GM23248 (cell line): ENCODE measurements around the gene UPF2. TPM values are rescaled to one million over a fixed set of nuclear protein-coding genes. Genes with fewer than 3 reads are reported as not detected.

Experiments
- DNase-seq: peaks from one replicate; pipeline ENCODE4 v3.0.0-alpha.2; 2015
- H2AFZ ChIP-seq: fragments of 200-600 bp; sonication (generic); 2 replicates; pipeline ENCODE4 v1.6.1; 2016; ENCODE audit warnings: antibody characterized with exemption
- H3F3A ChIP-seq: fragments of 200-600 bp; sonication (generic); 2 replicates; pipeline ENCODE4 v1.6.1; 2016; ENCODE audit warnings: mild to moderate bottlenecking, antibody characterized with exemption, mixed run types; ENCODE audit not compliant: insufficient read depth
- H3K27ac ChIP-seq: fragments of 200-600 bp; sonication (generic); 2 replicates; pipeline ENCODE4 v1.5.1; 2016; ENCODE audit warnings: mild to moderate bottlenecking
- H3K27me3 ChIP-seq: fragments of 200-600 bp; sonication (generic); replicated peaks from 2 replicates; pipeline ENCODE4 v1.6.1; 2016; ENCODE audit warnings: mild to moderate bottlenecking; ENCODE audit not compliant: insufficient read depth
- H3K36me3 ChIP-seq: fragments of 200-600 bp; sonication (generic); 2 replicates; pipeline ENCODE4 v1.6.1; 2016; ENCODE audit warnings: low read depth, mild to moderate bottlenecking
- H3K4me1 ChIP-seq: fragments of 200-600 bp; sonication (generic); 2 replicates; pipeline ENCODE4 v1.6.1; 2016; ENCODE audit warnings: mild to moderate bottlenecking; ENCODE audit not compliant: insufficient read depth
- H3K4me2 ChIP-seq: fragments of 200-600 bp; sonication (generic); one replicate; pipeline ENCODE4 v1.6.1; 2016; ENCODE audit warnings: mild to moderate bottlenecking; ENCODE audit not compliant: unreplicated experiment
- H3K4me3 ChIP-seq: fragments of 200-600 bp; sonication (generic); 2 replicates; pipeline ENCODE4 v1.5.1; 2016; ENCODE audit warnings: mild to moderate bottlenecking
- H3K79me2 ChIP-seq: fragments of 200-600 bp; sonication (generic); 2 replicates; pipeline ENCODE4 v1.6.1; 2016; ENCODE audit warnings: mild to moderate bottlenecking; ENCODE audit not compliant: insufficient read depth
- H3K9ac ChIP-seq: fragments of 200-600 bp; sonication (generic); 2 replicates; pipeline ENCODE4 v1.6.1; 2016; ENCODE audit warnings: mild to moderate bottlenecking
- H3K9me2 ChIP-seq: fragments of 200-600 bp; sonication (generic); 2 replicates; pipeline ENCODE4 v1.6.1; 2016; ENCODE audit warnings: mixed run types, mild to moderate bottlenecking, moderate library complexity; ENCODE audit not compliant: insufficient read depth
- H3K9me3 ChIP-seq: fragments of 200-600 bp; sonication (generic); one replicate; pipeline ENCODE4 v1.6.1; 2017; ENCODE audit warnings: low read depth
- H4K20me1 ChIP-seq: fragments of 200-600 bp; sonication (generic); 2 replicates; pipeline ENCODE4 v1.6.0; 2016; ENCODE audit not compliant: insufficient read depth
- EZH2 ChIP-seq: fragments of 200-600 bp; sonication (generic); IDR thresholded peaks from 2 replicates; pipeline ENCODE4 v1.6.1; 2018; ENCODE audit warnings: antibody characterized with exemption, mild to moderate bottlenecking; ENCODE audit not compliant: insufficient read depth, poor library complexity, severe bottlenecking
- EZH2phosphoT487 ChIP-seq: fragments of 200-600 bp; sonication (generic); IDR thresholded peaks from 2 replicates; pipeline ENCODE4 v1.6.1; 2018; ENCODE audit warnings: antibody characterized with exemption, moderate library complexity, mild to moderate bottlenecking, low read depth; ENCODE audit not compliant: insufficient read depth
- WGBS, 2 experiments: methylation state at CpG; one replicate each; pipeline ENCODE4 v1.1.6; 2015 to 2017; ENCODE audit warnings: low lambda C conversion rate in 2 of 2, low coverage in 1 of 2; ENCODE audit errors: missing lambda C conversion rate in 2 of 2; 5-methylcytosine and 5-hydroxymethylcytosine counted together
- in situ Hi-C: fragments of 300-500 bp; cut with MboI; formaldehyde crosslinking; loops from 2 replicates; pipeline ENCODE4 v1.15.0; 2020
- polyA plus RNA-seq: library from polyadenylated mRNA; unstranded; fragments of >200 nt; fragmentation: Nextera tagmentation; extraction: Ambion mirVana; gene quantifications from 2 replicates; pipeline ENCODE4 v1.2.1, GENCODE V29; 2016
- total RNA-seq: library from RNA; depleted of rRNA; stranded (reverse); fragments of >200 nt; shearing (Covaris generic); gene quantifications from 2 replicates; pipeline ENCODE4 v1.2.3, GENCODE V29; 2014

The UPF2 gene
- total and polyA plus RNA-seq, 2 experiments from 2014 or later: 12.7 to 14.1 TPM

DNA sequence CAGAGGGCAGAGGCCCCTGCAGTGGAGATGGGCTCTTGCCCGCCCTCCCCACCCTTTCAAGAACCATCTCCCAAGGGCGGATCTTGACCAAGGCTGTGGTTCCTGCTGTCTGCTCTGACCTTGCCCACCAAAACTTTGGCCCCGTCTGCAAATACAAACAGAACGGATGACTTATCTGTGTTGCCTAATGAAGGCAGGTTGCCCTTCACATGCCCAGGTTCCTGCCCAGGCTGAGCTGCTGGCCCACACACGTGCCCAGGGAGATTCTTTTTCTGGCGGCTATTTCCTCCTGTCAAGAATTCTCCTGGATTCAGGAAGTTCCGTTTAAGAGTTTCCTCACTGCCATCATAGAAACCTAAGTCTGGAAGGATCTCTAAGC lies 141.2 kb downstream of the UPF2 start:
- Histone ChIP-seq H3K36me3 (no peaks in the 10 kb centered on the region), H3F3A (no peaks in the 10 kb centered on the region), H4K20me1 (no peaks in the 10 kb centered on the region), H3K79me2 (no peaks in the 10 kb centered on the region), H3K4me3 (no peak overlapping the region), H3K9me2 (no peaks in the 10 kb centered on the region), H3K4me2 (no peak overlapping the region), H3K27ac (no peak overlapping the region), H3K27me3 (no peaks in the 10 kb centered on the region), H2AFZ (no peak overlapping the region), H3K9ac (no peak overlapping the region), H3K9me3 (no peaks in the 10 kb centered on the region), H3K4me1 (no peaks in the 10 kb centered on the region)
- WGBS, 2 experiments: 46 to 53% methylated on average over 7 of the region's 7 CpGs
- TF ChIP-seq EZH2 (no peak), EZH2phosphoT487 (no peak)
- no peak for DNase-seq
- in situ Hi-C loops: no loop called here

DNA sequence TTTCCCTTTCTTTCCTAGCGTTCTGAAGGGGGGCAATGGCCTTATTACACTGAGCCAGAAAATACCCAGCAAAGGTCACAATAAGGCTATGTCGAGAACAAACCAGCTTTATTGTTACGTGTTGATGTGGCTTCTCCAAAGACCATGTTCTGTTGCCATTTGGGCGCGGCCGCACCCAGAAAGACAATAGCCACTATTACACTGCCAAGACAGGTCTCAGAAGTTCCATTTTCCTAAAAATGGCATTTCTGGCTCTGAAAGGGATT lies 141.6 kb downstream of the UPF2 start:
- Histone ChIP-seq H3K9me3 (no peaks in the 10 kb centered on the region), H3K27ac (no peak overlapping the region), H3K4me1 (no peaks in the 10 kb centered on the region), H2AFZ (no peak overlapping the region), H3F3A (no peaks in the 10 kb centered on the region), H3K36me3 (no peaks in the 10 kb centered on the region), H3K4me3 (no peak overlapping the region), H3K27me3 (no peaks in the 10 kb centered on the region), H3K79me2 (no peaks in the 10 kb centered on the region), H4K20me1 (no peaks in the 10 kb centered on the region), H3K9ac (no peak overlapping the region), H3K4me2 (no peak overlapping the region), H3K9me2 (no peaks in the 10 kb centered on the region)
- WGBS, 2 experiments: 78 to 92% methylated on average over 6 of the region's 6 CpGs
- DNase-seq: no peak
- TF ChIP-seq EZH2 (no peak), EZH2phosphoT487 (no peak)
- in situ Hi-C loops: no loop called here

DNA sequence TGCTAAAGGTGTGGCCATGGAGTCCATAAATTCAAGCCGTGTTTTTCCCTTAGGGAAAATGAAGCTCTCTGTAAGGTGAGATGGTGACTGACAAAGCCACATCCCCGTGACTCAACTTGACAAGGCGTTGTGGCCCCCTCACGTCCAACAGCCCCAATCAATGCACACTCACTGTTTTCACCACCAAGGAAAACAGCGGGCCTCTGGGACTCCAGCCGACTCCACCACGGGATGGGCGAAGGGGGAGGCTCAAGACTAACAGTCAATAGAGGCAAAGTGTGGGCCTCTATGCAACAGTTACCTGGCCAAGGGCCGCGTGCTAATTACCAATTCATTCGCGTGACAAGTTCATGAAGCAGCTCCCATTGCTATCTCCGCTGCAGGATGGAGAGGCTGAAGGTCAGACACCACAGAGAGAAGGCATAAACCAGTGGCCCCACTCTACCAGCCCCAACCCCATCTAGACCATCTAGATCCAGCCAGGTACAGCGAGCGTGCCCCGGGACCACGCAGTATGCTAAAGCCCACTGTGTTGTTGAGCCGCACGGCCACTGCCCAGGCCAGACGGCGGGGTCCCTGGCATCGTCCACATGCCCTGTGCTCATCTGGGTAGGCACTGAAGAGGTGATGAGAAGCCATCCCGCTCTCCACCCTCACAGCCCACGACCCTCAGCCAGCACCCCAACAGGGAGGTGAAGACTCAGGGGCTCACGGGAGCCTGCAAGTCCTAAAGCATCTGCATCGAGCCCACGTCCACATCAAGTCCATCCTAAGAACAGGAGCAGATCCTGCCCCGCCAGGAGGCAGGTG lies 143.3 kb downstream of the UPF2 start:
- H3K4me3 ChIP-seq: no peak overlapping the region
- H3K4me2 ChIP-seq: no peak overlapping the region
- H3K9ac ChIP-seq: no peak overlapping the region
- TF ChIP-seq EZH2: no peak
- no peak for TF ChIP-seq EZH2phosphoT487
- H3K36me3 ChIP-seq: no peaks in the 10 kb centered on the region
- H3K4me1 ChIP-seq: no peaks in the 10 kb centered on the region
- H3K79me2 ChIP-seq: no peaks in the 10 kb centered on the region
- no peak overlapping the region for H3K27ac ChIP-seq
- no peak overlapping the region for H2AFZ ChIP-seq
- H3K27me3 ChIP-seq: no peaks in the 10 kb centered on the region
- WGBS, 2 experiments: 86% methylated on average over 28 of the region's 28 CpGs
- H4K20me1 ChIP-seq: no peaks in the 10 kb centered on the region
- H3F3A ChIP-seq: no peaks in the 10 kb centered on the region
- no peaks in the 10 kb centered on the region for H3K9me2 ChIP-seq
- H3K9me3 ChIP-seq: no peaks in the 10 kb centered on the region
- DNase-seq: no peak
- in situ Hi-C loops: no loop called here

DNA sequence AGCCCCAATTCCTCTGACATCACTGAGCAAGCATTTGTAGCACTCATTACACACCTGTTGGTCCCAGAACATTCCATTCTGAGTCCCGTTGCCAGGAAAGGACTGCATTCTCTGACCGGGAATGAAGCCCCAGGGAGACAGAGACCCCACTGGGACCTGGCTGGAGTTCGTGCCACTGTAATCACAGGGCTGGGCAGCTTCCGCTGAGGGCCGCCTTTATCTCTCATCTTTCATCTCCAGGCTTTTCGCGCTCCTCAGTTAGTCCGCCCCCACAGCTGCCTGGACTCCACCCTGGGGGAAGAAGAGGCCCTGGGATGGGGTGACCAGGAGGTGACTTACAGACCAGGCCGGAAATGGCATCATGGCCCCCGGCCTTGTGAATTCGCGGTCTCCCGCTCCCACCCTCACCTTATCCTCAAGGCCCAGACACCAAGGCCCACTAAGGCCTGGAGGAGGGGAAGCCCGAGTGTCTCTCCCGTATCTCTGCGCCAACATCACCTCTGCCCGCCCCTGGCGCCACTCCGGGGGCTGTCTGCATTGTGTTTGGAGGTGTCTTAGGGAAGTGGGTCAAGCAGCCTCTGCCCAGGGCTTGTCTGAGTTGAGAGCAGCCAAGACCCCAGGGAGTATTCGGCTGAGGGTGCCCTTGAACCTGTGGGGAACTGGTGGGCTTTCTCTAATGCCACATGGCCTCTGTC lies 144.1 kb downstream of the UPF2 start:
- in situ Hi-C loops: no loop called here
- Histone ChIP-seq H3F3A (no peaks in the 10 kb centered on the region), H3K9me3 (no peaks in the 10 kb centered on the region), H4K20me1 (no peaks in the 10 kb centered on the region), H3K79me2 (no peaks in the 10 kb centered on the region), H3K9me2 (no peaks in the 10 kb centered on the region), H3K4me2 (no peak overlapping the region), H3K4me3 (no peak overlapping the region), H3K27me3 (no peaks in the 10 kb centered on the region), H3K27ac (no peak overlapping the region), H2AFZ (no peak overlapping the region), H3K9ac (no peak overlapping the region), H3K36me3 (no peaks in the 10 kb centered on the region), H3K4me1 (no peaks in the 10 kb centered on the region)
- TF ChIP-seq EZH2phosphoT487: no peak
- TF ChIP-seq EZH2: no peak
- 74 to 77% methylated on average over 20 of the region's 20 CpGs for WGBS, 2 experiments
- no peak for DNase-seq

DNA sequence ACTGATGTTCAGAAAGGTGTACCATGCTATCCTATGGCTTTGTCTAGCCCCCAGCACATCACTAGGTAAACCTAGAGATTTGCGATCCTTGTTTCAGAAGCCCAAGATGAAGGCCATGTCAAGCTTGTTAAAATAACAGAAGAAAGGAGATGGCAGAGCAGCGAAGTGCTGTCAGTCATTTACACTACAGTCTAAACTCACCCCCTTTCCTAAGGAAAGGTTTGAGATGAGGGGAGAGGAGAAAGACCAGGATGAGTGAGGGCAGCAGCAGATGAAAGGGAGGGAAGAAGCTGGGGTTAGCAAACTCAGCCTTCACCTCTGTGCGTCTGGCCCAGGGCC lies 144.6 kb downstream of the UPF2 start:
- Histone ChIP-seq H3K9me2 (no peaks in the 10 kb centered on the region), H3F3A (no peaks in the 10 kb centered on the region), H3K79me2 (no peaks in the 10 kb centered on the region), H3K9me3 (no peaks in the 10 kb centered on the region), H3K4me2 (no peak overlapping the region), H2AFZ (no peak overlapping the region), H3K27me3 (no peaks in the 10 kb centered on the region), H3K4me3 (no peak overlapping the region), H3K36me3 (no peaks in the 10 kb centered on the region), H3K4me1 (no peaks in the 10 kb centered on the region), H4K20me1 (no peaks in the 10 kb centered on the region), H3K9ac (no peak overlapping the region), H3K27ac (no peak overlapping the region)
- DNase-seq: no peak
- in situ Hi-C loops: no loop called here
- 60 to 64% methylated on average over 3 of the region's 3 CpGs for WGBS, 2 experiments
- TF ChIP-seq EZH2 (no peak), EZH2phosphoT487 (no peak)
